Mesodermal cell (in vitro differentiated cells): ENCODE data around the gene SLC5A6.

Source experiments
- H3K27ac ChIP-seq: 2 replicates; pipeline ENCODE4 v1.7.0; 2013; ENCODE audit warnings: mild to moderate bottlenecking, low read depth, low read length, moderate library complexity; ENCODE audit not compliant: severe bottlenecking
- H3K36me3 ChIP-seq: 2 replicates; pipeline ENCODE4 v1.7.1; 2013; ENCODE audit warnings: mild to moderate bottlenecking, low read length, moderate library complexity; ENCODE audit not compliant: control insufficient read depth, insufficient read depth
- H3K4me1 ChIP-seq: one replicate; pipeline ENCODE4 v1.7.1; 2013; ENCODE audit warnings: mild to moderate bottlenecking, low read length; ENCODE audit not compliant: insufficient read depth, control insufficient read depth, poor library complexity, severe bottlenecking
- H3K4me3 ChIP-seq: 2 replicates; pipeline ENCODE4 v1.7.0; 2013; ENCODE audit warnings: low read length, control low read depth, mild to moderate bottlenecking; ENCODE audit not compliant: insufficient read depth, poor library complexity, severe bottlenecking; ENCODE audit errors: extremely low read depth
- H3K9me3 ChIP-seq: 2 replicates; pipeline ENCODE4 v1.7.1; 2013; ENCODE audit warnings: mild to moderate bottlenecking, low read length, moderate library complexity; ENCODE audit not compliant: control insufficient read depth
- WGBS, 2 experiments: methylation state at CpG; one replicate each; pipeline ENCODE4 v1.1.5; 2013; ENCODE audit warnings: missing lambda C conversion rate in 2 of 2; ENCODE audit not compliant: insufficient coverage in 2 of 2; 5-methylcytosine and 5-hydroxymethylcytosine counted together

Gene SLC5A6

DNA sequence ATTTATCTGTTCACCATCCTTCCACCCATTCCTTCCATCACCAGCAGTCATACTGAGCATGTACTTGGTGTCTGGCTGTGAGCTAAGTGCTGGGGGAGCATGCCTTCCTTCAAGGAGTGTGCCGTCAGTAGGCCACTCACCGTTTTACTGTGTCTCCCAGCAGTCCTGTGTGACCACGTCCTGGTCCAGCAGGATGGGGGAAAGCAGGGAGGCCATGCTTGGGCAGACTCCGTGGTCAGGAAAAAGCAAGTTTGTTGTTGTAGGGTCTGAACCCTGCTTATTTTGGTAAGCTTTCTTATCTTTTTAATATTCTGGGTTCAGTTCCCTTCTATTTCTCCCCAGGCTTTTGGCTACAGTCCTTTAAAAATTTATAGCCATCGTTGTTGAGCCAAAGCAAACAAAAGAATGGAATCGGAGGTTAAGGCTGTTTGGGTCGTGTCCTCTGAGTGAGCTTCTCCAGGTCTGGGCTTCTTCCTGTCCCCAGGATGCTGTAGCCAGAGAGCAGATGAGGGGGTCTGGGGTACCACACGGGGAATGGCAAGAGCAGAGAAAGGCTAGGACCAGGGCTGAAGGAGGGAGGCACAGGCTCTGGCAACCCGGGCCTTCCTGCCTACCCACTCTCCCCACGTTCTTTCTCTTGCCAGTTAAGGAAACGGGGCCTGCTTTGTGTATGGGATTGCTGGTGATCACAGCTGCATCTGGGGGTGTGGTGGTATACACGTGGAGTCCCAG, 37.3 kb upstream of the SLC5A6 start:
- 78 to 90% methylated on average over 9 of the region's 12 CpGs for WGBS, 2 experiments

DNA sequence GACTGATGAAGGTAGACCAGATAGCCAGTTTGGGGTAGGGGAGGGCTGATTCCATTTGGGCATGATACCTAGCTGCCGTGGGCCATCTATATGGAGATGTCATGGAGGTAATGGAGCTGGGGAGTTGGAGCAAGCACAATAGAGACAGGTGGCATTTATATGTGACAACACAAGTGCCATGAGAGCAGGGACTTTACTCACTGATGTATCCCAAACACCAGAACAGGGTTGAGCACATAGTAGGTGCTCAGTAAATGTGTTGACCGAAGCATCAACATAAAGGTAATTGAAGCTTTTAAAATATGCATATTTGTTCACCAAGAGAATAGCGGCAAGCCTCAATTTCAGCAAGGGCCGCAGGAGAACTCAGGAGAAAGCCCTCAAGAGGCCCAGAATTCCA, 35.8 kb upstream of the SLC5A6 start:
- 56 to 93% methylated on average over 3 of the region's 4 CpGs for WGBS, 2 experiments
- no peak overlapping the region for H3K4me3 ChIP-seq
- H3K9me3 ChIP-seq = no peaks in the 10 kb centered on the region
- H3K4me1 ChIP-seq = no peaks in the 10 kb centered on the region
- peaks cover 17% of the 10 kb centered on the region for H3K36me3 ChIP-seq
- H3K27ac ChIP-seq = no peak overlapping the region

More for the DNA sequence above, 37.3 kb upstream of the SLC5A6 start:
- no peak overlapping the region for H3K4me3 ChIP-seq
- no peaks in the 10 kb centered on the region for H3K9me3 ChIP-seq
- peaks cover 3% of the 10 kb centered on the region for H3K36me3 ChIP-seq
- H3K4me1 ChIP-seq = no peaks in the 10 kb centered on the region
- H3K27ac ChIP-seq = no peak overlapping the region

GRCh38 chr2:27245626-27246025, 33.6 kb upstream of the SLC5A6 start:
- WGBS, 2 experiments = 92 to 100% methylated on average over 1 to 2 of the region's 4 CpGs
- Histone ChIP-seq H3K36me3 (peaks cover 40% of the 10 kb centered on the region), H3K4me1 (no peaks in the 10 kb centered on the region)

GRCh38 chr2:27245116-27245515, 33.0 kb upstream of the SLC5A6 start:
- Histone ChIP-seq H3K4me3 (no peak overlapping the region), H3K27ac (no peak overlapping the region), H3K4me1 (no peaks in the 10 kb centered on the region), H3K36me3 (peaks cover 45% of the 10 kb centered on the region), H3K9me3 (no peaks in the 10 kb centered on the region)
- WGBS, 2 experiments = 91 to 93% methylated on average over 8 of the region's 10 CpGs

More at GRCh38 chr2:27245626-27246025, 33.6 kb upstream of the SLC5A6 start:
- H3K9me3 ChIP-seq = no peaks in the 10 kb centered on the region
- no peak overlapping the region for H3K4me3 ChIP-seq
- H3K27ac ChIP-seq = no peak overlapping the region

GRCh38 chr2:27243391-27244130, 31.5 kb upstream of the SLC5A6 start:
- Histone ChIP-seq H3K9me3 (no peaks in the 10 kb centered on the region), H3K4me1 (no peaks in the 10 kb centered on the region), H3K27ac (no peak overlapping the region), H3K4me3 (no peak overlapping the region), H3K36me3 (peaks cover 53% of the 10 kb centered on the region)
- WGBS, 2 experiments = 96 to 98% methylated on average over 17 to 18 of the region's 19 CpGs

DNA sequence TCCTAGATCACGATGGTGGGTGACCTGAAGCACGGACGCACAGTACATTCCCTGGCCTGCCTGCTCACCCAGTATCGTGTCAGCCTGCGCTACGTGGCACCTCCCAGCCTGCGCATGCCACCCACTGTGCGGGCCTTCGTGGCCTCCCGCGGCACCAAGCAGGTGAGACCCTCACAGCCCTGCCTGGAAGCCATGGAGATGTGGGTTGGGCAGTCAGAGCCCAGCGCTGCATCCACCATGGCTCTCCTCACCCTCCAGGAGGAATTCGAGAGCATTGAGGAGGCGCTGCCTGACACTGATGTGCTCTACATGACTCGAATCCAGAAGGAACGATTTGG, 30.5 kb upstream of the SLC5A6 start:
- 95 to 98% methylated on average over 9 to 16 of the region's 16 CpGs for whole genome bisulfite sequencing, 2 experiments
- H3K36me3 ChIP-seq = peaks cover 63% of the 10 kb centered on the region
- H3K27ac ChIP-seq = no peak overlapping the region
- H3K4me1 ChIP-seq = no peaks in the 10 kb centered on the region
- no peak overlapping the region for H3K4me3 ChIP-seq
- no peaks in the 10 kb centered on the region for H3K9me3 ChIP-seq

- H3K9me3 ChIP-seq = no peaks in the 10 kb centered on the region
- H3K27ac ChIP-seq = no peak overlapping the region
- peaks cover 69% of the 10 kb centered on the region for H3K36me3 ChIP-seq
- 95 to 96% methylated on average over 20 to 24 of the region's 24 CpGs for WGBS, 2 experiments
- H3K4me1 ChIP-seq = no peaks in the 10 kb centered on the region
- no peak overlapping the region for H3K4me3 ChIP-seq
Observed at GRCh38 chr2:27241761-27242613, 29.9 kb upstream of the SLC5A6 start.

DNA sequence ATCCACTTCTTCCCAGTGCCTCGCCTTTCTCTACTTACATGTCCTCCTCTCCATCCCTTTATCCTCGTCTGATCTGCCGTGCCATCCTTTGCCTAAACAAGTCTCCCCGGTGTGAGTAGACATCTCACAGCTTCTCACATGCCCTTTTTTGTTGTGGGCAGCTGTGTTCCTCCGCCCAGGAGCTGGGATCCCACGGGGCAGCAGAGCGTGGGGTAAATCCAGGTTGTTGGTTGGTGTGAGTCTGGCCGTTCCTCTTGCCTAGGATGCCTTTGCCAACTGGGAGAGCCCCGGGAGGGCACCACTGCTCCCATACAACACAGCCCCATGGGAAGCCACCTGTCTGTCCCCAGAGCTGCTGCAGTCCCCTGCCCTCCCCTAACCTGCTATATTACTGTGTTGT, 28.3 kb upstream of the SLC5A6 start:
- Histone ChIP-seq H3K36me3 (peaks cover 85% of the 10 kb centered on the region), H3K4me3 (no peak overlapping the region), H3K4me1 (no peaks in the 10 kb centered on the region), H3K27ac (no peak overlapping the region), H3K9me3 (no peaks in the 10 kb centered on the region)
- WGBS, 2 experiments = 93 to 100% methylated on average over 3 to 5 of the region's 9 CpGs

DNA sequence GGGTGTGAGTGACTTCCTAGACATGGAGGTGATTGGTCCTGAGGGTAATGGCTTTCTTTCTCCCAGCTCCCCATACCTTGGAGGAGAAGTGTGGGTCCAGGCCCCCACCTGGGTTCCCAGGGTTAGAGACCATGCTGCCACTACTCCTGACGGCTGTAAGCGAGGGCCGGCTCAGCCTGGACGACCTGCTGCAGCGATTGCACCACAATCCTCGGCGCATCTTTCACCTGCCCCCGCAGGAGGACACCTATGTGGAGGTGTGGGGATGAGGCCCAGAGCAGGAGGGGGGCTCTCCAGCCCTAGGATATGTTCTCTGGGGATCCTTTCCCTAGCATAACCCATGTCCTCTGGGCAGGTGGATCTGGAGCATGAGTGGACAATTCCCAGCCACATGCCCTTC, 26.9 kb upstream of the SLC5A6 start:
- Histone ChIP-seq H3K27ac (no peak overlapping the region), H3K36me3 (peaks cover 93% of the 10 kb centered on the region), H3K4me1 (no peaks in the 10 kb centered on the region), H3K4me3 (no peak overlapping the region), H3K9me3 (no peaks in the 10 kb centered on the region)
- 99 to 100% methylated on average over 3 to 8 of the region's 8 CpGs for WGBS, 2 experiments

DNA sequence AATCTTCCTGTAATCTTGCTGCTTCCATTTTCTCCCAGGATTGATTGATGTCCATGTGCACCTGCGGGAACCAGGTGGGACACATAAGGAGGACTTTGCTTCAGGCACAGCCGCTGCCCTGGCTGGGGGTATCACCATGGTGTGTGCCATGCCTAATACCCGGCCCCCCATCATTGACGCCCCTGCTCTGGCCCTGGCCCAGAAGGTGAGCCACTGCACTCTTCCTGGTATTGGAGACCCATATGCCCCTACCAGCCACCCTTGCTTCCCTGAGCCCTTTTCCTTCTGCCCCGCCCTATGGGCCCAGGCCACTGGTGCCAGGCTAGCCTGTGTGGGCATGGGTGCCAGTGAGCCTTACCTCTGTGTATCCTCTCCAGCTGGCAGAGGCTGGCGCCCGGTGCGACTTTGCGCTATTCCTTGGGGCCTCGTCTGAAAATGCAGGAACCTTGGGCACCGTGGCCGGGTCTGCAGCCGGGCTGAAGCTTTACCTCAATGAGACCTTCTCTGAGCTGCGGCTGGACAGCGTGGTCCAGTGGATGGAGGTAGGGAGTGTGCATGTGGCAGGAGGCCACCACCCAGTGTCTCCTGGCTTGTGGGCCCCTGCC, 25.4 kb upstream of the SLC5A6 start:
- WGBS, 2 experiments = 94 to 99% methylated on average over 13 to 15 of the region's 15 CpGs
- H3K9me3 ChIP-seq = no peaks in the 10 kb centered on the region
- no peak overlapping the region for H3K4me3 ChIP-seq
- H3K4me1 ChIP-seq = no peaks in the 10 kb centered on the region
- H3K27ac ChIP-seq = no peak overlapping the region
- peaks cover 93% of the 10 kb centered on the region for H3K36me3 ChIP-seq
